Neural crest cell (in vitro differentiated cells): ENCODE measurements around the gene CEACAM6. TPM values are rescaled to one million over a fixed set of nuclear protein-coding genes. Genes with fewer than 3 reads are reported as not detected.
"Not testable (repeated sequence)": the region's sequence is repeated elsewhere in the genome, so short reads cannot be mapped to it uniquely, and the experiment has no call there.

ENCODE experiments used
- DNase-seq: peaks from one replicate; pipeline ENCODE4 v3.0.0; 2021; ENCODE audit warnings: low read depth, mixed read lengths, low spot score
- H3K27ac Mint-ChIP-seq: one replicate; pipeline ENCODE4 v1.8.0; 2021; ENCODE audit warnings: mild to moderate bottlenecking, mixed read lengths; ENCODE audit not compliant: unreplicated experiment
- H3K27me3 Mint-ChIP-seq: 2 replicates; pipeline ENCODE4 v1.8.0; 2021; ENCODE audit warnings: low read depth, mild to moderate bottlenecking, mixed read lengths
- H3K36me3 Mint-ChIP-seq: 2 replicates; pipeline ENCODE4 v1.8.0; 2021; ENCODE audit warnings: low read depth, mild to moderate bottlenecking, mixed read lengths
- H3K4me1 Mint-ChIP-seq: 2 replicates; pipeline ENCODE4 v1.8.0; 2021; ENCODE audit warnings: mixed read lengths
- H3K4me3 Mint-ChIP-seq: one replicate; pipeline ENCODE4 v1.8.0; 2021; ENCODE audit warnings: mild to moderate bottlenecking, mixed read lengths
- H3K9me3 Mint-ChIP-seq: 2 replicates; pipeline ENCODE4 v1.8.0; 2021; ENCODE audit warnings: mixed read lengths
- CTCF ChIP-seq: fragments of 200-600 bp; sonication (generic); conservative IDR thresholded peaks from 2 replicates; pipeline ENCODE4 v1.5.0; 2021; ENCODE audit warnings: antibody characterized with exemption, mild to moderate bottlenecking
- total RNA-seq: library from RNA; stranded (reverse); gene quantifications from 2 replicates; pipeline ENCODE4 v1.2.1, GENCODE V29; 2021

The CEACAM6 gene
- total RNA-seq, 1 donor from 2014 or later: not detected

DNA sequence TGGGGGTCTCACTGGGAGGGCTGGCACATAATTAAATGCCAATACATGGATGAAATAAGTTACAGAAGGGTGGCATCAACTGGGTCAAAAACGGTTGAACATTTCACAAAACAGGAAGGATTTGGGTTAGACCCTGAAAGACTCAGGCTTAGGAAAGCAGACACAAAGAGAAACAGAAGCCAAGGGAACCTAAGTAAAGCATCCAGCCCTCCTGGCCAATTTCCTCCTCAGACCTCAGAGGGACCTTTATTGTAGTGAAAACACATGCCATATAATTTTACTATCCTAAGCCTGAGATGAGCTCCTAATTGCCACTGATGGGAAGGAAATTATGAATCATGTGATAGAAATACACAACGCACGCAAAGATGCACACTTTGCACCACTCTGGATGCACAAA lies 29.0 kb downstream of the CEACAM6 start:
- Mint-ChIP-seq H3K9me3 (no peaks in the 10 kb centered on the region), H3K36me3 (no peaks in the 10 kb centered on the region), H3K27me3 (peaks cover 72% of the 10 kb centered on the region), H3K4me3 (no peak overlapping the region), H3K27ac (no peak overlapping the region), H3K4me1 (no peaks in the 10 kb centered on the region)
- no peak for TF ChIP-seq CTCF
- no peak for DNase-seq

DNA sequence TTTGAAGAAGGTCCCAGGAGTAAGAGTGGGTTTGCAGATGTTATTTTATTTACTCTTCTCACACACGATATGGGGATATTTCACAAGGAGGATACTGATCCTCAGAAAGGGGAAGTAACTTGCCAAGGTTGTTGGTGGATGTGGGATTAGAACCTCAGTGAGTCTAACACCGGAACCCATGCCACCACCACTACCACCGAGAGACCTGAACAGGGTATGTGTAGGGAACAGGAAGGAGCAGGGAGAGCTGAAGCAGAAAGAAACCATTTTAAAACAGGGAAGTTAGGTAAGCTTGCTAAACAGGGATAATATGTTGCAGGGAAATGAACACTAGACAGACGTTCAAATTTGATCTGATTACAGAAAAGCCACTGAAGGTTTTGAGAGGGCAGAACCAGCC lies 29.4 kb downstream of the CEACAM6 start:
- Mint-ChIP-seq H3K36me3 (no peaks in the 10 kb centered on the region), H3K4me1 (no peaks in the 10 kb centered on the region), H3K4me3 (no peak overlapping the region), H3K9me3 (no peaks in the 10 kb centered on the region), H3K27ac (no peak overlapping the region), H3K27me3 (peaks cover 75% of the 10 kb centered on the region)
- TF ChIP-seq CTCF: no peak
- DNase-seq: no peak

- Mint-ChIP-seq H3K27me3 (peaks cover 75% of the 10 kb centered on the region), H3K36me3 (no peaks in the 10 kb centered on the region), H3K27ac (no peak overlapping the region), H3K9me3 (no peaks in the 10 kb centered on the region), H3K4me3 (no peak overlapping the region), H3K4me1 (no peaks in the 10 kb centered on the region)
- peak; percentile 49 for DNase-seq
- TF ChIP-seq CTCF: peak; percentile 82
Observed at GRCh38 chr19:41785653-41786052, 30.3 kb downstream of the CEACAM6 start.

GRCh38 chr19:41787055-41787454 lies 31.7 kb downstream of the CEACAM6 start:
- Mint-ChIP-seq H3K27me3 (peaks cover 78% of the 10 kb centered on the region), H3K4me1 (no peaks in the 10 kb centered on the region), H3K9me3 (no peaks in the 10 kb centered on the region), H3K4me3 (no peak overlapping the region), H3K27ac (no peak overlapping the region), H3K36me3 (no peaks in the 10 kb centered on the region)
- no peak for TF ChIP-seq CTCF
- no peak for DNase-seq

- not testable (repeated sequence) for DNase-seq, H3K27ac Mint-ChIP-seq
- peaks cover 84% of the 10 kb centered on the region for H3K27me3 Mint-ChIP-seq
Observed at GRCh38 chr19:41788518-41788917, 33.2 kb downstream of the CEACAM6 start.

GRCh38 chr19:41789053-41789452 lies 33.7 kb downstream of the CEACAM6 start:
- not testable (repeated sequence) for H3K4me1 Mint-ChIP-seq, H3K9me3 Mint-ChIP-seq
- H3K27me3 Mint-ChIP-seq: peaks cover 81% of the 10 kb centered on the region

More at GRCh38 chr19:41788518-41788917, 33.2 kb downstream of the CEACAM6 start:
- not testable (repeated sequence) for H3K36me3 Mint-ChIP-seq, H3K4me3 Mint-ChIP-seq, H3K9me3 Mint-ChIP-seq, H3K4me1 Mint-ChIP-seq

More at GRCh38 chr19:41789053-41789452, 33.7 kb downstream of the CEACAM6 start:
- DNase-seq, H3K27ac Mint-ChIP-seq, H3K36me3 Mint-ChIP-seq, H3K4me3 Mint-ChIP-seq: not testable (repeated sequence)
